ENCODE results near the gene GNG12.

GNG12 gene

GRCh38 chr1:67815303-67816094 is 17.8 kb downstream of the GNG12 start:
- peak in 9 of 56 donors; percentile 4 to 28 (median 9) for DNase-seq

- DNase-seq, result no peak
Observed at GRCh38 chr1:67814121-67814772, 19.0 kb downstream of the GNG12 start.

- no peak for DNase-seq
Observed at GRCh38 chr1:67812226-67812625, 21.0 kb downstream of the GNG12 start.

GRCh38 chr1:67811781-67812180 is 21.5 kb downstream of the GNG12 start:
- DNase-seq, result no peak

GRCh38 chr1:67809887-67810286 is 23.4 kb downstream of the GNG12 start:
- DNase-seq, result no peak

GRCh38 chr1:67807282-67807681 is 26.0 kb downstream of the GNG12 start:
- no peak for DNase-seq

GRCh38 chr1:67804710-67805109 is 28.6 kb downstream of the GNG12 start:
- no peak for DNase-seq

- no peak for DNase-seq
Observed at GRCh38 chr1:67803380-67804279, 29.6 kb downstream of the GNG12 start.

GRCh38 chr1:67802565-67802964 is 30.7 kb downstream of the GNG12 start:
- no peak for DNase-seq

GRCh38 chr1:67801903-67802302 is 31.4 kb downstream of the GNG12 start:
- no peak for DNase-seq

- no peak for DNase-seq
Observed at GRCh38 chr1:67795179-67795912, 37.9 kb downstream of the GNG12 start.

- DNase-seq, result peak in 1 of 56 donors; percentile 1
Observed at GRCh38 chr1:67793562-67793961, 39.7 kb downstream of the GNG12 start.

GRCh38 chr1:67792741-67793458 is 40.4 kb downstream of the GNG12 start:
- peak in 12 of 56 donors; percentile 1 to 35 (median 8) for DNase-seq

- no peak for DNase-seq
Observed at GRCh38 chr1:67792103-67792502, 41.2 kb downstream of the GNG12 start.

- DNase-seq, result no peak
Observed at GRCh38 chr1:67791686-67792085, 41.6 kb downstream of the GNG12 start.

GRCh38 chr1:67791261-67791660 is 42.0 kb downstream of the GNG12 start:
- no peak for DNase-seq

GRCh38 chr1:67790201-67790692 is 43.0 kb downstream of the GNG12 start:
- DNase-seq, result no peak

GRCh38 chr1:67789551-67789950 is 43.7 kb downstream of the GNG12 start:
- no peak for DNase-seq

- DNase-seq, result no peak
Observed at GRCh38 chr1:67788904-67789303, 44.4 kb downstream of the GNG12 start.

- no peak for DNase-seq
Observed at GRCh38 chr1:67788238-67788790, 45.0 kb downstream of the GNG12 start.
